ENCODE measurements around the gene TPP2. TPM values are rescaled to one million over a fixed set of nuclear protein-coding genes. Genes with fewer than 3 reads are reported as not detected.

The TPP2 gene
- total RNA-seq, 1 experiment from 2014 or later = 35.1 TPM

DNA sequence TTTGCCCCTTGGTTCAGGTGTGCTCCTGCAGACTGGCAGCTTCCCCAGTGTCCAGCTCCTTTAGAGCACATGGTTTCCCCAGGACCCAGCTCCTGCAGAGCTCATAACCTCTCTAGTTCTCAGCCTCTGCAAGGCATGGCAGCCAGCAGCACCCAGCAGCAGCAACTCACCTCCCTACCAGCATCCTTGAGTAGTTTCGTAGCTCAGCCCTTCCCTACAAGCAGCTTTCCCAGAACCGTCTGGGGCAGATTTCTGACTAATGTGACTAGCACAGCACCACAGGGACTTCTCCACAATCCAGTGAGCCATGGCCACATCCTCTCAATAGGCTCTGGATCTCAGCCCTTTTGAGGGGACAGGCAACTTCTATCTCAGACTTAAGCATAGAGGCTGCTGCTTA, 112.2 kb downstream of the TPP2 start:
- no peak overlapping the region for H2AFZ ChIP-seq
- no peaks in the 10 kb centered on the region for H4K20me1 ChIP-seq (ENCODE audit: insufficient read depth)
- no peak overlapping the region for H3K4me3 ChIP-seq
- no peak for DNase-seq
- BruUV-seq (replicated peaks) = no TSS peak
- H3K9me2 ChIP-seq (ENCODE audit: insufficient read depth) = no peaks in the 10 kb centered on the region
- no peak overlapping the region for H3K27ac ChIP-seq
- peaks cover 30% of the 10 kb centered on the region for H3F3A ChIP-seq (ENCODE audit: insufficient read depth, low read depth)
- TF ChIP-seq, protein P1, sequence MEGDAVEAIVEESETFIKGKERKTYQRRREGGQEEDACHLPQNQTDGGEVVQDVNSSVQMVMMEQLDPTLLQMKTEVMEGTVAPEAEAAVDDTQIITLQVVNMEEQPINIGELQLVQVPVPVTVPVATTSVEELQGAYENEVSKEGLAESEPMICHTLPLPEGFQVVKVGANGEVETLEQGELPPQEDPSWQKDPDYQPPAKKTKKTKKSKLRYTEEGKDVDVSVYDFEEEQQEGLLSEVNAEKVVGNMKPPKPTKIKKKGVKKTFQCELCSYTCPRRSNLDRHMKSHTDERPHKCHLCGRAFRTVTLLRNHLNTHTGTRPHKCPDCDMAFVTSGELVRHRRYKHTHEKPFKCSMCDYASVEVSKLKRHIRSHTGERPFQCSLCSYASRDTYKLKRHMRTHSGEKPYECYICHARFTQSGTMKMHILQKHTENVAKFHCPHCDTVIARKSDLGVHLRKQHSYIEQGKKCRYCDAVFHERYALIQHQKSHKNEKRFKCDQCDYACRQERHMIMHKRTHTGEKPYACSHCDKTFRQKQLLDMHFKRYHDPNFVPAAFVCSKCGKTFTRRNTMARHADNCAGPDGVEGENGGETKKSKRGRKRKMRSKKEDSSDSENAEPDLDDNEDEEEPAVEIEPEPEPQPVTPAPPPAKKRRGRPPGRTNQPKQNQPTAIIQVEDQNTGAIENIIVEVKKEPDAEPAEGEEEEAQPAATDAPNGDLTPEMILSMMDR (conservative IDR thresholded peaks at IDR 0.05) = no peak
- TF ChIP-seq EZH2 (IDR thresholded peaks at IDR 0.05; ENCODE audit: low read depth) = no peak
- intact Hi-C loops (cut with micrococcal nuclease; ENCODE audit: unreplicated experiment) = no loop called here
- H3K36me3 ChIP-seq (ENCODE audit: low read depth) = no peaks in the 10 kb centered on the region
- H3K9me3 ChIP-seq (ENCODE audit: insufficient read depth, low read depth) = no peaks in the 10 kb centered on the region
- peaks cover 45% of the 10 kb centered on the region for H3K4me1 ChIP-seq (replicated peaks; ENCODE audit: insufficient read depth)
- ChIA-PET CTCF (no interaction called here), POLR2A (ENCODE audit: unreplicated experiment) (no interaction called here)
- no peak overlapping the region for H3K4me2 ChIP-seq
- no peaks in the 10 kb centered on the region for H3K27me3 ChIP-seq (ENCODE audit: insufficient read depth, low read depth)
- H3K79me2 ChIP-seq (ENCODE audit: low read depth) = no peaks in the 10 kb centered on the region

DNA sequence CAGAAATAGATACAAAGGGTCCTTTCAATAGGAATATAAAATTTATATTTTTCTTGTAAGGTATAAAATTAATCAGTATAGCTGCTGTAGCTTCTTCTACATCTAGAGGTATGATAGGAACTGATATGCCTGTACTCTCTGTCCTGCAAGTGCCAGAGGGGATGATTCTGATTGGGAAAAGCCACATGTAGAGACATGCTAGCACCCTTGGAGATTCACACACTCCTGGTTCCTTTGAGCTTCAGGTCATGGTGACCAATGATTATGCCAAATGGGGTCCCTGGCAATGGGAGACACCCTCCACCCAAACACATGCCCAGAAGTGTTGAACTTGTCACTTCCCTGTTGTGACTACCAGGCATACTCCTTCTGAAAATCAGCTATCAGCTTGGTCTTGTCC, 112.8 kb downstream of the TPP2 start:
- H4K20me1 ChIP-seq (ENCODE audit: insufficient read depth) = no peaks in the 10 kb centered on the region
- H3K9me3 ChIP-seq (ENCODE audit: insufficient read depth, low read depth) = no peaks in the 10 kb centered on the region
- H3K27ac ChIP-seq = no peak overlapping the region
- no TSS peak for BruUV-seq (replicated peaks)
- no peak for DNase-seq
- ChIA-PET CTCF (no interaction called here), POLR2A (ENCODE audit: unreplicated experiment) (no interaction called here)
- intact Hi-C loops (cut with micrococcal nuclease; ENCODE audit: unreplicated experiment) = no loop called here
- no peak overlapping the region for H2AFZ ChIP-seq
- no peaks in the 10 kb centered on the region for H3K9me2 ChIP-seq (ENCODE audit: insufficient read depth)
- TF ChIP-seq, protein P1 (conservative IDR thresholded peaks at IDR 0.05) = no peak
- no peak for TF ChIP-seq EZH2 (IDR thresholded peaks at IDR 0.05; ENCODE audit: low read depth)
- peaks cover 24% of the 10 kb centered on the region for H3F3A ChIP-seq (ENCODE audit: insufficient read depth, low read depth)
- H3K79me2 ChIP-seq (ENCODE audit: low read depth) = no peaks in the 10 kb centered on the region
- H3K4me1 ChIP-seq (replicated peaks; ENCODE audit: insufficient read depth) = peaks cover 40% of the 10 kb centered on the region
- H3K36me3 ChIP-seq (ENCODE audit: low read depth) = no peaks in the 10 kb centered on the region
- H3K27me3 ChIP-seq (ENCODE audit: insufficient read depth, low read depth) = no peaks in the 10 kb centered on the region
- no peak overlapping the region for H3K4me3 ChIP-seq
- H3K4me2 ChIP-seq = no peak overlapping the region

DNA sequence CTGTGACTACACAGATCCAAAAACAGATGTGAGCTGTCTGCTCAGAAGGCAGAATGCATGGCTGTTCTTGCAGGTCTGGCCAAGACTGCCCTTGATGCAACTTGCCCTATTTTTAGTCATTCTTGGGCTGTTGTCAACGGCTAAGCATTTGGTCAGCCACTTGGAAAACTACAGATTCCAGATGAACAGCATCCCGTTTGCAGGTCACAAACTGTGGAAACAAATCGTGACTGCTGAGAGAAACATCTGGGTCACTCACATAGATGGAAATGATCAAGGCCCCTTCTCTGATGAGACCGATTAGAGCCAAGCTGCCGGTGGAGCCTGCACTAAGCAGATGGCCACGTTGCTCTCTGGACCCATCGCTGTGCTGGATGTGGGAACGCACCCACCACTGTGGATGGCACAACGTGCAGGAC, 113.5 kb downstream of the TPP2 start:
- no TSS peak for BruUV-seq (replicated peaks)
- H3K4me1 ChIP-seq (replicated peaks; ENCODE audit: insufficient read depth) = peaks cover 32% of the 10 kb centered on the region
- H3K9me3 ChIP-seq (ENCODE audit: insufficient read depth, low read depth) = no peaks in the 10 kb centered on the region
- DNase-seq = no peak
- H2AFZ ChIP-seq = no peak overlapping the region
- H3K79me2 ChIP-seq (ENCODE audit: low read depth) = no peaks in the 10 kb centered on the region
- peaks cover 17% of the 10 kb centered on the region for H3F3A ChIP-seq (ENCODE audit: insufficient read depth, low read depth)
- no peaks in the 10 kb centered on the region for H3K36me3 ChIP-seq (ENCODE audit: low read depth)
- no peak overlapping the region for H3K4me3 ChIP-seq
- POLR2A ChIA-PET (ENCODE audit: unreplicated experiment) = no interaction called here
- CTCF ChIA-PET = no interaction called here
- H3K4me2 ChIP-seq = no peak overlapping the region
- H3K27ac ChIP-seq = no peak overlapping the region
- H3K9me2 ChIP-seq (ENCODE audit: insufficient read depth) = no peaks in the 10 kb centered on the region
- no peaks in the 10 kb centered on the region for H3K27me3 ChIP-seq (ENCODE audit: insufficient read depth, low read depth)
- TF ChIP-seq EZH2 (IDR thresholded peaks at IDR 0.05; ENCODE audit: low read depth) = no peak
- TF ChIP-seq, protein P1 (conservative IDR thresholded peaks at IDR 0.05) = no peak
- no peaks in the 10 kb centered on the region for H4K20me1 ChIP-seq (ENCODE audit: insufficient read depth)
- intact Hi-C loops (cut with micrococcal nuclease; ENCODE audit: unreplicated experiment) = no loop called here
